Hematopoietic multipotent progenitor cell treated with erythropoietin and hydrocortisone succinate and interleukin-3 and kit ligand, for 4 days (in vitro differentiated cells): ENCODE results near the gene ENPP5.

Experiments used
- DNase-seq: peaks from one replicate; pipeline ENCODE4 v3.0.0-alpha.2; 2015

ENPP5 gene, protein sequence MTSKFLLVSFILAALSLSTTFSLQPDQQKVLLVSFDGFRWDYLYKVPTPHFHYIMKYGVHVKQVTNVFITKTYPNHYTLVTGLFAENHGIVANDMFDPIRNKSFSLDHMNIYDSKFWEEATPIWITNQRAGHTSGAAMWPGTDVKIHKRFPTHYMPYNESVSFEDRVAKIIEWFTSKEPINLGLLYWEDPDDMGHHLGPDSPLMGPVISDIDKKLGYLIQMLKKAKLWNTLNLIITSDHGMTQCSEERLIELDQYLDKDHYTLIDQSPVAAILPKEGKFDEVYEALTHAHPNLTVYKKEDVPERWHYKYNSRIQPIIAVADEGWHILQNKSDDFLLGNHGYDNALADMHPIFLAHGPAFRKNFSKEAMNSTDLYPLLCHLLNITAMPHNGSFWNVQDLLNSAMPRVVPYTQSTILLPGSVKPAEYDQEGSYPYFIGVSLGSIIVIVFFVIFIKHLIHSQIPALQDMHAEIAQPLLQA

DNA sequence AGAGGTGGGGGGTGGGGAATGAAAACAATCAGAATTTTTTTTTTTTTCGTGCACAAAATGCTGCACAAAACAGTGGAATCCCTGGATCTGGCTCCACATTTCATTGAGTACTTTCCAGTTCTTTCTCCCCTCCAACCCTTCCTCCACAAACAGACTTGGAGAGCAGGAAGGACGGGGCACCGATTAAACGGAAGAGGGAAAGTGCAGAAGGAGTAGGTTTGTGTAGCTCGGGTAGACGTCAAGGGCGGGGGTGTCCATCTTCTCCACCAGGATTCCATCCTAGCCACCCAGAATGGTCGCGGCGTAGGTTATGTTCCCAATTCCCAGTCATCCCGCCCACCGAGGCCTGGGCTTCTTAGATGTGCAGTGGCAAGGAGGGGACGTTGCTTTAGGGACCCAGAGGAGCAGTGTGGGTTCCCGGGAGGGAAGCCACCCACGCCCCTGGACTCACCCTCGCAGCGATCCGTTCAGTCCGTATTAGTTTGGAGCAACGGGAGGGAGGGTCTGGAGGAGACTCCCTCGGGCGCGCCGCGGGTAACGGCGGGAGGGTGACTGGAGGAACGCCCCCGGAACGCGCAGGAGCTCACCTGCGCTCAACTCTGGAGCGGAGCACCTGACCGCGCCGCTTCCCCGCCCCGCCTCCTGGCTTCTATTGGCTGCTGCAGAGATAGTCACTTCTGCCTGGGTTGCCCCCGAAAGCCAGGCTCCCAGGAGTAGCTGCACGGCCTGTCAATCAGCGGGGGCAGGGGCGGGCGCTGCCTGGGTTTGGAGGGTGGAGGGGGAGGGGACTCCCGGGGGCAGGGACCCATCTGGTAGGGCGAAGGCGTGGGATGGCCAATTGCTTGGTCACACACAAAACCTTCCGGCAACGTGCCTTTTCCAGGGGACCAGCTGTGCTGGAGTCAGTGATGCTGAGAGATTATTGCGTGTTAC is at the start of gene ENPP5:
TSS of gene ENPP5 (minus strand) at position 624 of the 933 bp plus-strand sequence. CDS start 2,718 bp downstream, outside the sequence.
- DNase-seq: peak; percentile 83

- no peak for DNase-seq
Measured at GRCh38 chr6:46219661-46220060, 48.9 kb upstream of the ENPP5 start.

DNA sequence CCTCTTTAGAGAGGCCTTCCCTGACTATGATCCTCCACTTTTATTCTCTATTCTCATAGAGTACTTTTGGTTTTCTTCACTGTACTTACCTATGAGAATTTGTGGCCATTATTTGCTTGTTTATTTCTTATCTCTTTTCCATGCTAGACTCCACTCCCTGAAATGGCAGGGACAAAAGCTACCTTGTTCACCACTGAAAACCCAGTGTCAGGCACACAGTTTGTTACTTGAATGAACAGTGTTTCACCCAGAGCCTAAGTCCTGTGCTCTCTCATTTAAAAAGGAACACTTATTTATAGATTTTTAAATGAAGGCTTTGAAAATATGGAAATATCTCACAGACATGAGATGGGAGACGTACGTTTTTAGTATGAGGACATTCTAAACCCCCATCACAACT is 47.7 kb upstream of the ENPP5 start:
- DNase-seq: no peak

DNA sequence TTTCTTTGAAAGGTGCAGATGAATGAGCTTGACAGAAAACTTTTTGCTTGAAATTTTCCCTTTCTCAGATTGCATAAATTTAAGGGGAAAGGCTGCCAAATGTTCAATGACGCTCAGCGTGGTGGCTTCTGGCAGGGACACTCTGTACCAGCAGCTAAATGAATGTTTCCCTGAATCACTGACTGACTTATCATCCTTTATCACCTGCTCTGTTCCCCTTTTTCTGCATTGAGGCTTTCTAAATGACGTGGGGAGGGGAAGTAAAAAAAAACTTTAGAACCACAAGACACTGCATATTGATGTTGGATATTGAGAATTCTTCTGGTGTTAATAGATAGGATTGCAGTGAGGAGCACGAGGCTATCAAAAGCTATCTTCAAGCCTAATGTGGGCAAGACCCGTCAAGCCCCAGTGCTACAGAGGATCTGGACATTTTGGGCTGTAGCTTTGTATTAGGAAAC is 46.9 kb upstream of the ENPP5 start:
- peak; percentile 95 for DNase-seq

DNA sequence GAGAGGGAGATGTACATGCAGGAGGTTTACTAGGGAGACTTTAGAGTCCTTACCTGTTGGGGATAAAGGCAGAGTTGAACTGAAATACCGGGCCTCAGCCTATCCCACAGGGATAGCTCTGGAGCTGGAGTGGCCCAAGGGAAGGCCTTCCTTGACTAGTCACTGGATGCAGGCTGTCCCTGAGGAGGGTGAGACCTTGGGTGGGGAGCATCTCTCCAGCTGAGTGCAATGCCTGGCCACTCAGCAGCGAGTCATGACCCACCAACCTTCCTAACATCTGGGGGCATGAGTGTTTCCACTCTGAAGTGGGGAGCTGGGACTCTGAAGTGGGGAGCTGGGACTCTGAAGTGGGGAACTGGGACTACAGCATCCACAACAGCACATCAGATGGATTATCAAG is 46.1 kb upstream of the ENPP5 start:
- no peak for DNase-seq

DNA sequence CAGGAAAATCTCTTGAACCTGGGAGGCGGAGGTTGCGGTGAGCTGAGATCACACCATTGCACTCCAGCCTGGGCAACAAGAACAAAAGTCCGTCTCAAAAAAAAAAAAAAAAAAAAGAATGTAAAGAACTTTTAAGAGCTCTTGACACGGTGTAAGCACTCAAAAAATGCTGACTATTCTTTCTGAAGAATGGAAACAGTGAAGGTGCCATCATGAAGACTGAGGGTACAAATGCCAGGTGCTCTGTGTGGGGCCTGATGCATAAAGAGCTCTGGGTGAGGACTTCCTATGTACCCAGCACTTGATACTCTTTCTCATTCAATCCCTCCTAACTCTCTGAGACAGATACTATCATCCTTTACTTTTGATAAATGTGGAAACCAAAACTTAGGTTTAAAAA is 45.0 kb upstream of the ENPP5 start:
- no peak for DNase-seq

GRCh38 chr6:46215213-46215612 is 44.4 kb upstream of the ENPP5 start:
- no peak for DNase-seq

GRCh38 chr6:46211917-46212316 is 41.1 kb upstream of the ENPP5 start:
- no peak for DNase-seq

DNA sequence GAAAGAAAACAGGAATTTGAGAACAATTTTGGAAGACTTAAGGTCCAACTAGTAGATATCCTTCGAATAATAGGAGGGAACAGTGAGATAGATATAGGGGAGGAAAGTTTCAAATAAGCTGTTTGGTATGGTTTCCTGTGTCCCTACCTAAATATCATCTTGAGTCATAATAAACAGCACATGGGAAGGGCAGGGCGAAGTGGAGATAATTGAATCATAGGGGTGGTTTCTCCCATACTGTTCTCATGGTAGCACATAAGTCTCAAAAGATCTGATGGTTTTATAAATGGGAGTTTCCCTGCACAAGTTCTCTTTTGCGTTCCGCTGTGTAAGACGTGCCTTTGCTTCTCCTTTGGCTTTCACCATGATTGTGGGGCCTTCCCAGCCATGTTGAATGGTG is 39.5 kb upstream of the ENPP5 start:
- DNase-seq: no peak

DNA sequence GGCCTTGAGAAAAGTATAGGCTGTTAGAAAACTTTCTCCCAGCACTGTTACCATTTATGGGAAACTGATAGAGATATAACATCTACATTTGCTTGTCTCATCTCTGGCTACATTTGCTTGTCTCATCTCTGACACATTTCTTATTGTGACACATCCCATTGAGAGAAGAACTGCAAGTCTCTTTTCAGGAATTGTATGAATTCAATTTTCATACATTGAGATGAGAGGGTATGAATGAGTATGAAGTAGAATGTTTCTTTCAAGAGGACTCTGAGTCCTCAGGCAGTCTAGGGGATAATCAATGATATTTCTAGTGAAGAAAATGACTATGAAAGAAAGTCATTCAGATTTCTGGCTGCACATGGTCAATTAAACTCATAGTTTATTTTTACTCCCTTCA is 37.5 kb upstream of the ENPP5 start:
- no peak for DNase-seq

DNA sequence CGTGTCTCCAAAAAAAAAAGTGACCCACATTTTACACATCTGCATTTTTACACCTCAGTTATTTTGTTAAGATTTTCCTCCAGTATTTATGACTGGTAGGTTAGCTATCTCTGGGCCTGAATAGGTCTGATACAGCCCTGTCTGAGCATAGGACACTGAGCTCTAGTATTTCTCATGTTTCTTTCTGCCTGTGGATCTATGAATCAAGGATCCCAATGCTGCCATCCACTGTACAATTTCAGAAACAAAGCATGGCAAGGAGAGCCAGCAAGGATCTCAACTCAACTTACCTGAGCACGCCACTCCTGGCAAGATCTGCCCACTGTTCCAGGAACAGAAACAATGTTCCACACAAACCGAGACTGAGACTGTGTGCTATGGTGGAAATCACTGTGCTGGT is 36.4 kb upstream of the ENPP5 start:
- DNase-seq: no peak

- DNase-seq: no peak
Measured at GRCh38 chr6:46204880-46205650, 34.3 kb upstream of the ENPP5 start.

DNA sequence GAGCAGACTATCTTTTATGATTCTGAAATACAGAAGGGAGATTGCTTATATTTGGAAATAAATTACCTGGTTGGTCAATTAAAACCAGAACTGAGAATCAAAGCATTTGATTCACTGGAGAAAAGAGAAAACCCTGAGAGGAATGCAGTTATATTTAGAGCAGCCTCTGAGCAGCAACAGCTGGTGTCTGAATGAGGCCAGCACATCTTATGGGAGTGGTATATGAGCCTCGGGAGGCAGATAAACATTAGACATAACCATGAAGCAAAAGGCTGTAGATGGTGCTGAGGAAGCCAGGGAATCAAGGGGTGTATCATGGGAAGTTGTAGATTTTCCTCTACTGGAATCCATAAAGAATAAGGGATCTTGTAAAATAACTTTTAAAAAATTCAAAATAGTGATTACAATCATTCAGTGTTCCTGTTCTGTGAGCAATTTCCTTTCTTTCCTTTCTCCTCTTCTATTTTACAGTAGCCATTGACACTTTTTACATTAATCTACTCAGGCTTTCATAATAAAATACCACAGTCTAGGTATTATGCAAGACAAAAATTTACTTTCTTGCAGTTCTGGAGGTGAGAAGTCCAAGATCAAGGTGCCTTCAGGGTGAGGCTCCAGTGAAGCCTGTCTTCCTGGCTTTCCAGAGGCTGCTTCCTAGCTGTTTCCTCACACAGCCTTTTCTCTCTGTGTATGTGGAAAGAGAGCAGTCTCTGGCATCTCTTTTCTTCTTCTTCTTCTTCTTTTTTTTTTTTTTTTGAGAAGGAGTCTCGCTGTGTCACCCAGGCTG is 32.8 kb upstream of the ENPP5 start:
- DNase-seq: no peak

- DNase-seq: no peak
Measured at GRCh38 chr6:46201702-46202101, 30.9 kb upstream of the ENPP5 start.

GRCh38 chr6:46199387-46199786 is 28.6 kb upstream of the ENPP5 start:
- DNase-seq: no peak

DNA sequence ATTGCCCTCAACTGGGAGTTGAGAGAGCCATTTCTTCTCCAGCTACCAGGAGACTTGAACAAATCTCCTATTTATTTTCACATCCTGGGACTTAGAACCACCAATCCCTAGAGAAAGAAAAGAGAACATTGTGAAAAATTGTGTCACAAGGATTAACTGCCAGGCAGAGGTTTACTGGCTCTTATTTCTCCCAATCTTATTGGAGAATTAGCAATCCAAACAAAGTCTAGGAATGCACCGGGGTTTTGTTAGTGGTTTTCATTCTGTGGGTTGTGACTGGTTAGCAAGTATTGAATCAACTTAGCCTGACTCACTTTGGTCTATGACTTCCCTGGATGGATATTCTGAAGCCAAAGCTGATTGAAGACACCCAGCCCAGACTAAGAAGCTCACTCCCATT is 21.2 kb upstream of the ENPP5 start:
- DNase-seq: no peak

DNA sequence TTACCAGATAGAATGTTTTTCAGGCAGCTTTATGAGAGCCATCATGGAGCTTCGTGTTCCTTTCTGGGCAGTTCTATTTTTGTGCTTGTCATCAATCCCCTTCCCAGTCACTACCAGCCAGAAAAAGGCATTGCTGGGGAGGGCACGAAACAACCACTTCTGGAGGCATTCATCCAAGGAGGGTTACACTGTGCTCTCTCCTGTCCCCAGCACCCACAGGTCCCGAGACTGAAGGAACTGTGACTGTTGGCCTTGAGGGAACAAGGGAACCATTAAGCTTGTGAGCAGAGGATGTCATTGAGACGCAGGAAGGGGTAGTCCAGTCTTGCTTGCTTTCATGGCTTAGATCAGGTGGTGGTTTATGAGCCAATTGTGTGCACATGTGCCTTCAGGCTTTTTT is 20.1 kb upstream of the ENPP5 start:
- no peak for DNase-seq

DNA sequence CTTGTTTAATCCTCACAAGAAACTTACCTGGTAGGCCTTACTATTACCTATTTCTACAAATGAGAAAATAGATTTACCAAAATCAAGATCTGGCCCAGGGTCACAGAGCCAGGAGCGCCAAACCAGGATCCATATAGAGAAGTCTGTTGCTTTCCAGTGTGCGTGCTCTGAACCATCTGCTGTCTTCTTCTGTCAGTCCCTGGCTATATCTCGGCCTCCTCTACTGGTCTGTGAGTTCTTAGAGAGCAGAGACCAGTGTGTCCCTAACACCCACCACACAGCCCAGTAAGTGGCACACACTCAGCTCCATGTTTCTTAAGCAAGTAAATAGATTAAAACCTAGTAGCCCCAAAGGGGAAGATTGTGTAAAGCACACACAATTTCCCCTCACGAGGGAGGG is 18.9 kb upstream of the ENPP5 start:
- no peak for DNase-seq

- DNase-seq: no peak
Measured at GRCh38 chr6:46186583-46186982, 15.8 kb upstream of the ENPP5 start.

- DNase-seq: no peak
Measured at GRCh38 chr6:46184114-46184513, 13.3 kb upstream of the ENPP5 start.

- no peak for DNase-seq
Measured at GRCh38 chr6:46175976-46176375, 5.2 kb upstream of the ENPP5 start.

DNA sequence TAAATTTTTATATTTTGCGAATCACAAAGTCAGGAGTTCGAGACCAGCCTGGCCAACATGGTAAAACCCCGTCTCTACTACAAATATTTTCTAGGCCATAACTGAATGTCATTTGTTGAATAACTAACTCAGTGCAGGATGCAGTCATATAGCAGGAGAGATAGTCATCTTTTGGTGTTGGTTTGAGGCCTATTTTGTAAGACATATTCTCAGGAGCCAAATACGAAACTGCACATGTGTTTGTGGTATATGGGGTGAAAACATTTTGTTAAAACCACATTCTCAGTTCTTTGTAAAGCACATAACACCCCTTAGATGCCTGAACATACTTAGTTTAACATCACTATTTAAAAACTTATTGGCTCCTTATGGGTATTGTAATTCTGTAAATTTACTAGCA is 4.7 kb upstream of the ENPP5 start:
- DNase-seq: peak; percentile 72
